HTR-8/SVneo (cell line): Measurements from ENCODE around the gene AP2A1.

Experiments
- DNase-seq: peaks from one replicate; pipeline ENCODE4 v3.0.0; 2011; ENCODE audit warnings: low spot score, mixed read lengths; ENCODE audit not compliant: insufficient read length
- FAIRE-seq: peaks from 2 replicates; lab custom pipeline; 2011; peaks lifted over from hg19 to GRCh38; lab: Jason Lieb, UNC

AP2A1 gene

DNA sequence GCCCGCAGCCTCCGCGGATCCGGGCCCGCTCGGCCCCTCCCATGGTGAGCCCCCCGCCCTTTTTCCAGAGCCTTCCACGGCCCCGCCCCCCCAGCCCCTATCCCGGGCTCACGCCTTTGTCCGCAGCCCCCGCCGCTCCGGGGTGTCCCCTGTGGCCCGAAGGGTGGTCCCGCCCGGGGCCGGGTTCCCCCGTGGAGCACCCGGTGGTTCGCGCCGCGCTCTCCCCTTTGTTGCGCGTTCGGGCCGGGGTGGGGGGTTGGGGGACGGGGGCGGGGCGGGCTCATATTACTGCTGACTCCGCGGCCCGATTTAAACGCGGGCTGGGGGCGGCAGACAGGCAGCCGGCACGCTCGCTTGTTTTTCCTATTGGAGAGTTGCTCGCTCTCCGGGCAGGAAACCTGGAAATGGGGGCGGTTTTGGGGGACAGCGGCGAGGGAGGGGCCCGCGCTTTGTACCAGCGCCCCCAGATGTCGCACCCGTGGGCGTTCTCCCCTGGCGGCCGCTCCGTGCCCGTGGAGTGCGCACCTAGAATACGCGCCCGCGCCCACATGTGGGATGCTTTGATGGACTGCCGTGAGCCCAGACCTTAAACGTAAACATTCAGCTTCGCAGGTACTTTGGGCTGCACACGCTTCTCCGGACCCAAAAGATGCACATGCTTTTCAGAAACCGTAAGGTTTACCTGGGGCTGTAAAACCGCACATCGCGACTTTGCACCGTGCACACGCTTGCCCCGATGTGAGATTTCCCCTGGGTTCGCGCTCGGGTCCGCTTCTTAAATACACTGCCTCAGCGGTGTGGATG is 84.9 kb downstream of the AP2A1 start:
- DNase-seq: no peak
- FAIRE-seq: no peak

- no peak for FAIRE-seq
Measured at GRCh38 chr19:49852631-49853126, 85.9 kb downstream of the AP2A1 start.

DNA sequence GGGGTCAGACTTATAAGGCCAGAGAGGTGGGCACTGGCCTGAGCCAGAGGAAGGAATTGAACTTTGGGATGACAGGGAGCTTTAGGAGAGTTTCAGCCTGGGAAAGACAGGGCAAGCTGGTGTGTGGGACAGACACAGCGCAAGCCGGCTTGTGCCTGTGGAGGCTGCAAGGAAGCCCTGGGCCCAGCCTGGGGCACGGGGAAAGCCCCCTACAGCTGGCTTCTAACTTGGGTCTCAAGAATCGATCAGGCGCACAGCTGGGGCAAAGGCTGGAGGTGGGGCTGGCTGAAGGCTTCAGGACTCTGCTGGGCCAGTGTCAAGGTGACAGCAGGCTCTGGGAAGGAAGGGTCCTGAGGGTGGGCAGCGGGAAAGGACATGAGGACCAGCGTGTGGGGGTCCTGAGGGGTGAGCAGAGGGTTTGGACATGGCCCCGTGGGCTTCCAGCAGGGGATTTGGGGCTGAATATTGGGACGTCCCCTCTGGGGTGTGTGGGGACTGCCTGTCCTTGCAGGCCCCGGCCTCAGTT is 87.1 kb downstream of the AP2A1 start:
- no peak for DNase-seq
- FAIRE-seq: no peak

More at GRCh38 chr19:49852631-49853126, 85.9 kb downstream of the AP2A1 start:
- no peak for DNase-seq

GRCh38 chr19:49854378-49855263 is 87.8 kb downstream of the AP2A1 start:
- DNase-seq (no peak), FAIRE-seq (no peak)

DNA sequence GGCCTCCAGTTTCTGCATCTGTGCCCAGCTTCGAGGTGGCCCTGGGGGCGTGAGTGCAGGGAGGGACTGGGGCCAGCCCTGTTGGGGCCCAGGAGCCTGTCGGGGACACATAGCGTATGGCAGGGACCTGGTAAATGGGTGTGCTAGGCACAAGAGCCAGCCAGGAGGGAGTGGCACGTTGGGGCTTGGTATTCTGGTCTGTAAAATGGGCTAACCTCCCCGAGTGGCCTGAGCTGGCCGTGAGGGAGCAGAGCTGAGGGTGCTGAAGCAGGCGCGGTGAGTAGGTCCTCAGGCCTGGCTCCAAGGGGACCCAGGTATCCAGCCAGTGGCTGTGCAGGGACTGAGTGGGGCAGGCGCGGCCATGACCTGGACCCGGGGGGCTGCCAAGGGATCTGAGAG is 88.5 kb downstream of the AP2A1 start:
- FAIRE-seq (no peak), DNase-seq (no peak)

GRCh38 chr19:49855676-49856573 is 89.1 kb downstream of the AP2A1 start:
- FAIRE-seq (no peak), DNase-seq (no peak)

GRCh38 chr19:49856574-49857021 is 89.8 kb downstream of the AP2A1 start:
- FAIRE-seq (no peak), DNase-seq (no peak)
